Neural cell (in vitro differentiated cells): Measurements from ENCODE around the gene MCFD2. TPM values are rescaled to one million over a fixed set of nuclear protein-coding genes. Genes with fewer than 3 reads are reported as not detected.

Experiments
- H2AFZ ChIP-seq: fragments of 200-600, 300-800 bp; sonication (generic), shearing (Covaris generic); 2 replicates; pipeline ENCODE4 v1.6.0; 2014; ENCODE audit warnings: low read depth, mild to moderate bottlenecking, antibody characterized with exemption, low read length, moderate library complexity
- H3F3A ChIP-seq: fragments of 200-600 bp; shearing (Covaris generic); 2 replicates; pipeline ENCODE4 v1.6.1; 2016; ENCODE audit warnings: mild to moderate bottlenecking, moderate library complexity, mixed read lengths, antibody characterized with exemption, low read length; ENCODE audit not compliant: insufficient read depth, poor library complexity, severe bottlenecking
- H3K27ac ChIP-seq: fragments of 200-600, 300-800 bp; sonication (generic), shearing (Covaris generic); 2 replicates; pipeline ENCODE4 v1.5.1; 2014; ENCODE audit warnings: mild to moderate bottlenecking, low read length, moderate library complexity
- H3K27me3 ChIP-seq: fragments of 300-800, 200-600 bp; sonication (generic), shearing (Covaris generic); 2 replicates; pipeline ENCODE4 v1.6.0; 2014; ENCODE audit warnings: mild to moderate bottlenecking, low read depth, low read length, moderate library complexity; ENCODE audit not compliant: insufficient read depth
- H3K36me3 ChIP-seq: fragments of 300-800, 200-600 bp; sonication (generic), shearing (Covaris generic); 2 replicates; pipeline ENCODE4 v1.5.1; 2014; ENCODE audit warnings: mild to moderate bottlenecking, antibody characterized with exemption, low read length, moderate library complexity; ENCODE audit not compliant: insufficient read depth
- H3K4me2 ChIP-seq: fragments of 300-800, 200-600 bp; sonication (generic), shearing (Covaris generic); 2 replicates; pipeline ENCODE4 v1.6.0; 2014; ENCODE audit warnings: mild to moderate bottlenecking, low read length
- H3K4me3 ChIP-seq: fragments of 300-800, 200-600 bp; sonication (generic), shearing (Covaris generic); 2 replicates; pipeline ENCODE4 v1.5.1; 2014; ENCODE audit warnings: mild to moderate bottlenecking, low read length, moderate library complexity
- H3K79me2 ChIP-seq: fragments of 200-600 bp; shearing (Covaris generic); replicated peaks from 2 replicates; pipeline ENCODE4 v1.6.0; 2014; ENCODE audit warnings: mild to moderate bottlenecking, low read length, moderate library complexity; ENCODE audit not compliant: insufficient read depth
- H3K9ac ChIP-seq: fragments of 300-800, 200-600 bp; sonication (generic), shearing (Covaris generic); 2 replicates; pipeline ENCODE4 v1.6.1; 2016; ENCODE audit warnings: mild to moderate bottlenecking, low read length, mixed read lengths
- H3K9me2 ChIP-seq: fragments of 200-600 bp; shearing (Covaris generic); 2 replicates; pipeline ENCODE4 v1.6.1; 2016; ENCODE audit warnings: mild to moderate bottlenecking, low read length, mixed read lengths; ENCODE audit not compliant: insufficient read depth
- H3K9me3 ChIP-seq: fragments of 200-600, 300-800 bp; sonication (generic), shearing (Covaris generic); 2 replicates; pipeline ENCODE4 v1.6.1; 2016; ENCODE audit warnings: mild to moderate bottlenecking, mixed run types, low read length, moderate library complexity, mixed read lengths
- H4K20me1 ChIP-seq: fragments of 200-600 bp; shearing (Covaris generic); 2 replicates; pipeline ENCODE4 v1.6.1; 2016; ENCODE audit warnings: mild to moderate bottlenecking, mixed run types; ENCODE audit not compliant: insufficient read depth
- EP300 ChIP-seq: fragments of 450-650 bp; conservative IDR thresholded peaks from 2 replicates; pipeline ENCODE4 v1.6.1; 2014; ENCODE audit warnings: antibody characterized with exemption, mild to moderate bottlenecking, moderate library complexity; ENCODE audit not compliant: poor library complexity, severe bottlenecking
- EZH2 ChIP-seq: fragments of 200-600, 300-800 bp; shearing (Covaris generic), sonication (generic); IDR thresholded peaks from 2 replicates; pipeline ENCODE4 v1.6.1; 2014; ENCODE audit warnings: antibody characterized with exemption, low read length, borderline replicate concordance, mild to moderate bottlenecking; ENCODE audit not compliant: insufficient read depth, poor library complexity, severe bottlenecking
- MXI1 ChIP-seq: fragments of 450-650 bp; conservative IDR thresholded peaks from 2 replicates; pipeline ENCODE4 v1.6.1; 2014; ENCODE audit warnings: antibody characterized with exemption, mild to moderate bottlenecking; ENCODE audit not compliant: poor library complexity, severe bottlenecking
- POLR2AphosphoS5 ChIP-seq: IDR thresholded peaks from 2 replicates; pipeline ENCODE4 v1.6.1; 2012
- RAD21 ChIP-seq: fragments of 450-650 bp; conservative IDR thresholded peaks from 2 replicates; pipeline ENCODE4 v1.6.1; 2014; ENCODE audit warnings: antibody characterized with exemption, mild to moderate bottlenecking, moderate library complexity
- SMC3 ChIP-seq: fragments of 450-650 bp; conservative IDR thresholded peaks from 2 replicates; pipeline ENCODE4 v1.6.1; 2014; ENCODE audit warnings: antibody characterized with exemption, mild to moderate bottlenecking, moderate library complexity; ENCODE audit not compliant: poor library complexity
- TAF1 ChIP-seq: IDR thresholded peaks from 2 replicates; pipeline ENCODE4 v1.6.1; 2012; ENCODE audit warnings: low read depth
- polyA plus RNA-seq: library from polyadenylated mRNA; depleted of rRNA; stranded (reverse); fragments of >200 nt; gene quantifications from 2 replicates; pipeline ENCODE4 v1.2.3, GENCODE V29; 2014
- TF ChIP-seq, protein P1 (sequence below): fragments of 450-650 bp; IDR thresholded peaks from 2 replicates; pipeline ENCODE4 v1.5.1; 2014; ENCODE audit warnings: antibody characterized with exemption, mild to moderate bottlenecking, moderate library complexity; ENCODE audit not compliant: poor library complexity, severe bottlenecking
- TF ChIP-seq, protein P2 (sequence below): IDR thresholded peaks from 2 replicates; pipeline ENCODE4 v1.6.1; 2012; ENCODE audit warnings: borderline replicate concordance

MCFD2 gene
- polyA plus RNA-seq, 1 donor from 2014 or later, result 78.8 TPM

GRCh38 chr2:46958431-46959017 is 42.9 kb upstream of the MCFD2 start:
- H3K4me3 ChIP-seq, result no peak overlapping the region
- no peak overlapping the region for H3K9ac ChIP-seq
- H3K4me2 ChIP-seq, result no peak overlapping the region
- H3F3A ChIP-seq, result no peaks in the 10 kb centered on the region
- H2AFZ ChIP-seq, result no peak overlapping the region
- H3K9me2 ChIP-seq, result no peaks in the 10 kb centered on the region
- H3K9me3 ChIP-seq, result no peaks in the 10 kb centered on the region
- no peaks in the 10 kb centered on the region for H3K79me2 ChIP-seq
- H3K36me3 ChIP-seq, result peaks cover 6% of the 10 kb centered on the region
- H4K20me1 ChIP-seq, result no peaks in the 10 kb centered on the region
- TF ChIP-seq TAF1 (no peak), SMC3 (no peak), POLR2AphosphoS5 (no peak), EP300 (no peak), MXI1 (no peak), EZH2 (no peak), RAD21 (no peak)
- TF ChIP-seq, protein P1, sequence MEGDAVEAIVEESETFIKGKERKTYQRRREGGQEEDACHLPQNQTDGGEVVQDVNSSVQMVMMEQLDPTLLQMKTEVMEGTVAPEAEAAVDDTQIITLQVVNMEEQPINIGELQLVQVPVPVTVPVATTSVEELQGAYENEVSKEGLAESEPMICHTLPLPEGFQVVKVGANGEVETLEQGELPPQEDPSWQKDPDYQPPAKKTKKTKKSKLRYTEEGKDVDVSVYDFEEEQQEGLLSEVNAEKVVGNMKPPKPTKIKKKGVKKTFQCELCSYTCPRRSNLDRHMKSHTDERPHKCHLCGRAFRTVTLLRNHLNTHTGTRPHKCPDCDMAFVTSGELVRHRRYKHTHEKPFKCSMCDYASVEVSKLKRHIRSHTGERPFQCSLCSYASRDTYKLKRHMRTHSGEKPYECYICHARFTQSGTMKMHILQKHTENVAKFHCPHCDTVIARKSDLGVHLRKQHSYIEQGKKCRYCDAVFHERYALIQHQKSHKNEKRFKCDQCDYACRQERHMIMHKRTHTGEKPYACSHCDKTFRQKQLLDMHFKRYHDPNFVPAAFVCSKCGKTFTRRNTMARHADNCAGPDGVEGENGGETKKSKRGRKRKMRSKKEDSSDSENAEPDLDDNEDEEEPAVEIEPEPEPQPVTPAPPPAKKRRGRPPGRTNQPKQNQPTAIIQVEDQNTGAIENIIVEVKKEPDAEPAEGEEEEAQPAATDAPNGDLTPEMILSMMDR, result no peak
- TF ChIP-seq, protein P2, sequence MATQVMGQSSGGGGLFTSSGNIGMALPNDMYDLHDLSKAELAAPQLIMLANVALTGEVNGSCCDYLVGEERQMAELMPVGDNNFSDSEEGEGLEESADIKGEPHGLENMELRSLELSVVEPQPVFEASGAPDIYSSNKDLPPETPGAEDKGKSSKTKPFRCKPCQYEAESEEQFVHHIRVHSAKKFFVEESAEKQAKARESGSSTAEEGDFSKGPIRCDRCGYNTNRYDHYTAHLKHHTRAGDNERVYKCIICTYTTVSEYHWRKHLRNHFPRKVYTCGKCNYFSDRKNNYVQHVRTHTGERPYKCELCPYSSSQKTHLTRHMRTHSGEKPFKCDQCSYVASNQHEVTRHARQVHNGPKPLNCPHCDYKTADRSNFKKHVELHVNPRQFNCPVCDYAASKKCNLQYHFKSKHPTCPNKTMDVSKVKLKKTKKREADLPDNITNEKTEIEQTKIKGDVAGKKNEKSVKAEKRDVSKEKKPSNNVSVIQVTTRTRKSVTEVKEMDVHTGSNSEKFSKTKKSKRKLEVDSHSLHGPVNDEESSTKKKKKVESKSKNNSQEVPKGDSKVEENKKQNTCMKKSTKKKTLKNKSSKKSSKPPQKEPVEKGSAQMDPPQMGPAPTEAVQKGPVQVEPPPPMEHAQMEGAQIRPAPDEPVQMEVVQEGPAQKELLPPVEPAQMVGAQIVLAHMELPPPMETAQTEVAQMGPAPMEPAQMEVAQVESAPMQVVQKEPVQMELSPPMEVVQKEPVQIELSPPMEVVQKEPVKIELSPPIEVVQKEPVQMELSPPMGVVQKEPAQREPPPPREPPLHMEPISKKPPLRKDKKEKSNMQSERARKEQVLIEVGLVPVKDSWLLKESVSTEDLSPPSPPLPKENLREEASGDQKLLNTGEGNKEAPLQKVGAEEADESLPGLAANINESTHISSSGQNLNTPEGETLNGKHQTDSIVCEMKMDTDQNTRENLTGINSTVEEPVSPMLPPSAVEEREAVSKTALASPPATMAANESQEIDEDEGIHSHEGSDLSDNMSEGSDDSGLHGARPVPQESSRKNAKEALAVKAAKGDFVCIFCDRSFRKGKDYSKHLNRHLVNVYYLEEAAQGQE, result no peak
- no peak overlapping the region for H3K27ac ChIP-seq
- no peaks in the 10 kb centered on the region for H3K27me3 ChIP-seq

DNA sequence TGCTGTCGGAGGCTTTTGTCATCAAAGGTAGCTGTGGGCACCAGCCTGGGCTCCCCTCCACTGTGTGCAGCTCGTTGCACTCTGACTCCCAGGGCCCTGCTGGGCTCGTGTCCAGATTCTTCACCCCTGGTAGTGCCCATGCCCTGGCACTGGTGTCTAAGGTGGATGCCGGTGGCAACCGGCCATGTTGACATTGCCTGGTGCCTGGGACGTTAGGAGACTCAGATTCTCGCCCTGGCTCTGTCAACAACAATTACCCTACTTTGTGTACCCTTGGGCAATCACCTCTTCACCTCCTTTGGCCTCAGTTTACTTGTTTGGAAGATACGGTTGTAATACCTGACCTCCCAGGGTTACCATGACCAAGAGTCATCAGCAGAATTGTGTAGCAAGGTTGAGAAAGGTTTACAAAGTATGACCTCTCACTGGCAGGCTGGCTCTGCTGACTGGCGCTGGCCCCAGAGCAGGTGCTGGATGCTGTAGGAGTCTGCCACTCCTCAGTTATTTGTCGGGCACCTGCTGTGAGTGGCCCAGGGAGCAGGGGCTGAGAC is 41.5 kb upstream of the MCFD2 start:
- H3K4me3 ChIP-seq, result no peak overlapping the region
- H2AFZ ChIP-seq, result no peak overlapping the region
- H3K79me2 ChIP-seq, result no peaks in the 10 kb centered on the region
- H3K4me2 ChIP-seq, result no peak overlapping the region
- H3K9me3 ChIP-seq, result no peaks in the 10 kb centered on the region
- no peaks in the 10 kb centered on the region for H3K9me2 ChIP-seq
- no peaks in the 10 kb centered on the region for H3K27me3 ChIP-seq
- TF ChIP-seq, protein P2, result no peak
- TF ChIP-seq RAD21 (no peak), POLR2AphosphoS5 (no peak)
- H3K27ac ChIP-seq, result no peak overlapping the region
- H3F3A ChIP-seq, result no peaks in the 10 kb centered on the region
- H3K9ac ChIP-seq, result no peak overlapping the region
- H4K20me1 ChIP-seq, result no peaks in the 10 kb centered on the region
- peaks cover 6% of the 10 kb centered on the region for H3K36me3 ChIP-seq
